ENCODE data around the gene TTC28.

The TTC28 gene

GRCh38 chr22:28438183-28438768 is 241.4 kb downstream of the TTC28 start:
- ATAC-seq = no peak

- ATAC-seq = no peak
These were observed 243.7 kb downstream of the TTC28 start for GRCh38 chr22:28435982-28436381.

- ATAC-seq = no peak
These were observed 244.4 kb downstream of the TTC28 start for GRCh38 chr22:28435140-28435768.

GRCh38 chr22:28430466-28431025 is 249.1 kb downstream of the TTC28 start:
- no peak for ATAC-seq

- no peak for ATAC-seq
These were observed 249.9 kb downstream of the TTC28 start for GRCh38 chr22:28429711-28430110.

GRCh38 chr22:28428271-28428670 is 251.4 kb downstream of the TTC28 start:
- ATAC-seq = no peak

- ATAC-seq = no peak
These were observed 253.1 kb downstream of the TTC28 start for GRCh38 chr22:28426346-28427132.

- no peak for ATAC-seq
These were observed 254.4 kb downstream of the TTC28 start for GRCh38 chr22:28425211-28425610.

- ATAC-seq = no peak
These were observed 255.1 kb downstream of the TTC28 start for GRCh38 chr22:28424427-28425080.

- ATAC-seq = no peak
These were observed 259.7 kb downstream of the TTC28 start for GRCh38 chr22:28419919-28420318.

GRCh38 chr22:28418008-28418407 is 261.6 kb downstream of the TTC28 start:
- no peak for ATAC-seq

GRCh38 chr22:28417431-28417830 is 262.2 kb downstream of the TTC28 start:
- ATAC-seq = no peak

GRCh38 chr22:28414913-28415312 is 264.7 kb downstream of the TTC28 start:
- ATAC-seq = no peak

- ATAC-seq = no peak
These were observed 265.8 kb downstream of the TTC28 start for GRCh38 chr22:28413612-28414399.

GRCh38 chr22:28412109-28412508 is 267.5 kb downstream of the TTC28 start:
- no peak for ATAC-seq

- no peak for ATAC-seq
These were observed 268.5 kb downstream of the TTC28 start for GRCh38 chr22:28411125-28411524.

- ATAC-seq = no peak
These were observed 269.4 kb downstream of the TTC28 start for GRCh38 chr22:28410050-28410816.

- ATAC-seq = peak in 1 of 2 donors; percentile 27
These were observed 270.9 kb downstream of the TTC28 start for GRCh38 chr22:28408709-28409108.

- no peak for ATAC-seq
These were observed 272.0 kb downstream of the TTC28 start for GRCh38 chr22:28407645-28408044.

GRCh38 chr22:28406246-28406645 is 273.4 kb downstream of the TTC28 start:
- ATAC-seq = no peak

- no peak for ATAC-seq
These were observed 274.1 kb downstream of the TTC28 start for GRCh38 chr22:28405588-28405987.

Data from activated CD4-positive, CD25-positive, alpha-beta regulatory T cell treated with anti-CD3 and anti-CD28 coated beads, Interleukin-2, amount 50 U/mL, for 24 hours (primary cell).